ENCODE data around the gene SIRT3.

The SIRT3 gene

GRCh38 chr11:210803-211180 lies 25.4 kb downstream of the SIRT3 start:
- CTCF ChIA-PET = no interaction called here
- no peak for DNase-seq (ENCODE audit: extremely low spot score)
- POLR2A ChIA-PET = no interaction called here
- TF ChIP-seq HDGF (IDR thresholded peaks at IDR 0.05; ENCODE audit: borderline replicate concordance) (no peak), SUZ12 (IDR thresholded peaks at IDR 0.05) (no peak)

DNA sequence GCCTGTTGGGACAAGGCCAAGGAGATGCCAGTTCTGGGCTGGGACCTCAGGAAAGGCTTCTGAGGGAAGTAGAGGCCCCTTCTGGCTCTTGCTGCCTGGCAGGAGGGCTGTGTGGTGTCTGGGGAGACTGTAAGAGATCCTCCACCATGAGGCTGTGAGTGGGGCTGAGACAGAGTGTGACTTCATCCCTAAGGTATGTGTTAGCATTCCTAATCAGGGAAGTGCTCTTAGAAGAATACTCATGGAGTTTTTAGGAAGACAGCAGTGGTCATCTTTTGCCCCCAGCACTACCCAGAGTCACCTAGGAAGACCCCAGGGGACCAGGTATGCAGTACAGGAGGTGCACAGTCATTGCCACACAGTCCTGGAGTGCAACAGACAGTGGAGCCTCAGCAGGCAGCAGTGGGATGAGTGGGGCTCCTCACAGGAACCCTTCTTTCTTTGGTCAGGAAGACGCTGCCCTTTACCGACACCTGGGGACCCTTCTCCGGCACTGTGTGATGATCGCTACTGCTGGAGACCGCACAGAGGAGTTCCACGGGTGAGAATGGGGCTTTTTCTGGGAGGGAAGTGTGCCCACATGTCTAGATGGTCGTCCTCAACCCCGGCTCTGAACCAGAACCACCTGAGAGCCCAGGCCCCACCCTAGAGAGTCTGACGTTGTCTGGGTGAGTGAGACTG lies 25.9 kb downstream of the SIRT3 start:
- DNase-seq (ENCODE audit: extremely low spot score) = no peak
- CTCF ChIA-PET = no interaction called here
- no peak for TF ChIP-seq CTBP1 (IDR thresholded peaks at IDR 0.05; ENCODE audit: borderline replicate concordance)
- TF ChIP-seq FOXM1 (IDR thresholded peaks at IDR 0.05; ENCODE audit: borderline replicate concordance) = no peak
- no peak for TF ChIP-seq NFRKB (IDR thresholded peaks at IDR 0.05)
- TF ChIP-seq ARNT (IDR thresholded peaks at IDR 0.05) = no peak
- no peak for TF ChIP-seq SUZ12 (IDR thresholded peaks at IDR 0.05)
- TF ChIP-seq ELF4 (IDR thresholded peaks at IDR 0.05) = no peak
- no peak for TF ChIP-seq ZNF384 (IDR thresholded peaks at IDR 0.05)

GRCh38 chr11:209275-210121 lies 26.6 kb downstream of the SIRT3 start:
- TF ChIP-seq LEF1 (IDR thresholded peaks at IDR 0.05; ENCODE audit: borderline replicate concordance) (no peak), L3MBTL2 (conservative IDR thresholded peaks at IDR 0.05) (peak; percentile 50)
- DNase-seq (ENCODE audit: extremely low spot score) = no peak
- POLR2A ChIA-PET = interaction anchor here (1.1 to 4.1 kb wide), 2 partner anchors 25 to 240 kb away, joined by 3 to 41 read pairs; partner anchors contain the start of gene PTDSS2
- CTCF ChIA-PET = no interaction called here

More for the DNA sequence above, 25.9 kb downstream of the SIRT3 start:
- POLR2A ChIA-PET = interaction anchor here (4.1 kb wide), 1 partner anchor 239 kb away, joined by 41 read pairs; the partner anchor contains the start of gene PTDSS2

- POLR2A ChIA-PET = interaction anchor here (1.0 to 4.1 kb wide), 4 partner anchors 7 to 240 kb away, joined by 3 to 41 read pairs (median 12); partner anchors contain the start of gene PTDSS2
- no peak for DNase-seq (ENCODE audit: extremely low spot score)
- CTCF ChIA-PET = no interaction called here
Measured at GRCh38 chr11:208917-209260, 27.3 kb downstream of the SIRT3 start.

DNA sequence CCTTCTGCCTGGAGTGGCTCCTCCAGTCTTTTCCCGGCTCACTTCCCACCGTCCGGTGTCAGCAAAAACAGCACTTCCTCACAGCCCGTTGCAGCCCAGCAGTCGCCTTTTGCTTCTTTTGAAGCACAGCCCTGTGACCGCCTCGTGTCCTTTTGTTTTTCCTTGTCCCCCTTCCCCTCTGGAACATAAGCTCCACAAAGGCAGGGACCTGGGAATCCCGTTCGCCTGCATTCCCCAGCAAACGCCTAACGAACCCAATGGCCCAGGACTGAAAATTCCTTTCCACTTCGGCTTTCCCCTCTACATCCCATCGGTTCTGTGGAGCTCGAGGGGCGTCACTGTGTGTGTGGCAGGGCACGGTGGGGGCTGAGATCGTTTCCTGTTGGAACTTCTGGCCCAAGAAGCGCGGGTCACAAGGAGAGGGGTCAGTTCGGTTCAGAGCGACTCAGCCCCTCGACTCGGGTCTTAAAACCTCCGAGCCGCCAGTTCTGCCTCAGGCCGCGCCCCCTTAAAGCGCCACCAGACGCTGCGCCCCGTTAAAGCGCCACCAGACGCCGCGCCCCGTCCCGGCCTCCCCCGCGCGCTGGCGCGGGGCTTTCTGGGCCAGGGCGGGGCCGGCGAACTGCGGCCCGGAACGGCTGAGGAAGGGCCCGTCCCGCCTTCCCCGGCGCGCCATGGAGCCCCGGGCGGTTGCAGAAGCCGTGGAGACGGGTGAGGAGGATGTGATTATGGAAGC lies 27.8 kb downstream of the SIRT3 start:
- no peak for TF ChIP-seq SUZ12 (IDR thresholded peaks at IDR 0.05)
- TF ChIP-seq L3MBTL2 (conservative IDR thresholded peaks at IDR 0.05) = peak; percentile 11; the same call in 1 of the 2 replicates
- DNase-seq (ENCODE audit: extremely low spot score) = peak; percentile 66
- POLR2A ChIA-PET = interaction anchor here (1.0 to 4.1 kb wide), 5 partner anchors 7 to 241 kb away, joined by 3 to 41 read pairs (median 3); partner anchors contain the start of gene PTDSS2
- CTCF ChIA-PET = interaction anchor here (1.1 kb wide), 1 partner anchor 10 kb away, joined by 3 read pairs; no protein-coding TSS in a partner anchor

More at GRCh38 chr11:208917-209260, 27.3 kb downstream of the SIRT3 start:
- TF ChIP-seq PKNOX1 (IDR thresholded peaks at IDR 0.05) = no peak
- no peak for TF ChIP-seq ELF4 (IDR thresholded peaks at IDR 0.05)

- ChIA-PET CTCF (interaction anchor here (1.1 to 1.2 kb wide), 2 partner anchors 9 to 43 kb away, joined by 3 read pairs; no protein-coding TSS in a partner anchor), POLR2A (interaction anchor here (0.6 to 4.1 kb wide), 27 partner anchors 8 to 368 kb away, joined by 3 to 41 read pairs (median 4); partner anchors contain the start of genes IFITM2, PSMD13 and PTDSS2)
- DNase-seq (ENCODE audit: extremely low spot score) = peak; percentile 38
- TF ChIP-seq L3MBTL2 (conservative IDR thresholded peaks at IDR 0.05) = peak; percentile 23; the same call in 1 of the 2 replicates
- TF ChIP-seq LEF1 (IDR thresholded peaks at IDR 0.05; ENCODE audit: borderline replicate concordance) = no peak
- TF ChIP-seq PKNOX1 (IDR thresholded peaks at IDR 0.05) = no peak
Measured at GRCh38 chr11:207863-208180, 28.3 kb downstream of the SIRT3 start.

DNA sequence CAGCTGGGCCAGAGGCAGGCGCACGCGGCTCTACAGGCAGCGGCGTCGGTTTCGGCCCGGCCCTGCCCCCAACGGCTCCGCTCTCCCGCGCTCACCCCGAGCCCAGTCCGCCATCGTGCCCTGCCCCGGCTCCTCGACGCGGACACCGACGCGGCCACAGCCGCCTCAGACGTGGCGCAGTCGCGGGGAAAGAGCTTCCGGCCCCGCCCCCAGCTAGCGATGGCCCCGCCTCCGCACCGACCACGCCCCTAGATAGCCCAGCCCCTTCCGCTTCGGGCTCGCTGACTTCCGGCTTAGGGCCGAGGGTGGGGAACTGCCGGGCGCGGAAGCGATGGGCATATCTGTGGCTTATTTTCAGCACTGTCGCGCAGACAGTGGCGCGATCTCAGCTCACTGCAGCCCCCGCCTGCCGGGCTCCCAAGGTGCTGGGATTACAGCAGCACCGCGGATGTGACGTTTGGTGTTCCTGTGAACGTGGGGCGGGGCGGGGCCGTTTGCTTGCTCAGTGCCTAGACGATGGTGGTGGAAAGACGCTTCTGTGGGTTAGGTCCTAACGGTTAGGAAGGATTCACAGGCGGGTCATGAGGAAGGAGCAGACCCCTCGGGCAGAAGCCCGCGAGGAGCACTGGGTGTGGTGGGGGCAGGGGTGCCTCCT lies 28.8 kb downstream of the SIRT3 start, which contains the start of the genes BET1L and RIC8A:
BET1L (minus strand) TSS at position 192 of the 655 bp plus-strand sequence; CDS start at position 114, 78 bp downstream.
RIC8A (plus strand) TSS at position 501 of the 655 bp plus-strand sequence. CDS start 1,147 bp downstream, outside the sequence.
- CTCF ChIA-PET = interaction anchor here (1.1 to 1.2 kb wide), 2 partner anchors 9 to 43 kb away, joined by 3 read pairs; no protein-coding TSS in a partner anchor
- TF ChIP-seq L3MBTL2 (conservative IDR thresholded peaks at IDR 0.05) = 0 out of 2 replicates have a peak, but pooled peaks have one; percentile 18
- no peak for TF ChIP-seq TARDBP (IDR thresholded peaks at IDR 0.05)
- no peak for TF ChIP-seq ZNF384 (IDR thresholded peaks at IDR 0.05)
- TF ChIP-seq FOXK2 (IDR thresholded peaks at IDR 0.05) = no peak
- TF ChIP-seq ELF4 (IDR thresholded peaks at IDR 0.05) = peak; percentile 62
- DNase-seq (ENCODE audit: extremely low spot score) = peak; percentile 97
- POLR2A ChIA-PET = interaction anchor here (0.6 to 4.1 kb wide), 26 partner anchors 9 to 368 kb away, joined by 3 to 41 read pairs (median 4); partner anchors contain the start of genes IFITM2, PSMD13 and PTDSS2

All from HEK293T (cell line).